Measurements from ENCODE around the gene FAS.

Gene FAS

GRCh38 chr10:88949051-88949450 lies 41.5 kb upstream of the FAS start:
- TF ChIP-seq, protein P1, sequence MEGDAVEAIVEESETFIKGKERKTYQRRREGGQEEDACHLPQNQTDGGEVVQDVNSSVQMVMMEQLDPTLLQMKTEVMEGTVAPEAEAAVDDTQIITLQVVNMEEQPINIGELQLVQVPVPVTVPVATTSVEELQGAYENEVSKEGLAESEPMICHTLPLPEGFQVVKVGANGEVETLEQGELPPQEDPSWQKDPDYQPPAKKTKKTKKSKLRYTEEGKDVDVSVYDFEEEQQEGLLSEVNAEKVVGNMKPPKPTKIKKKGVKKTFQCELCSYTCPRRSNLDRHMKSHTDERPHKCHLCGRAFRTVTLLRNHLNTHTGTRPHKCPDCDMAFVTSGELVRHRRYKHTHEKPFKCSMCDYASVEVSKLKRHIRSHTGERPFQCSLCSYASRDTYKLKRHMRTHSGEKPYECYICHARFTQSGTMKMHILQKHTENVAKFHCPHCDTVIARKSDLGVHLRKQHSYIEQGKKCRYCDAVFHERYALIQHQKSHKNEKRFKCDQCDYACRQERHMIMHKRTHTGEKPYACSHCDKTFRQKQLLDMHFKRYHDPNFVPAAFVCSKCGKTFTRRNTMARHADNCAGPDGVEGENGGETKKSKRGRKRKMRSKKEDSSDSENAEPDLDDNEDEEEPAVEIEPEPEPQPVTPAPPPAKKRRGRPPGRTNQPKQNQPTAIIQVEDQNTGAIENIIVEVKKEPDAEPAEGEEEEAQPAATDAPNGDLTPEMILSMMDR (conservative IDR thresholded peaks at IDR 0.05; ENCODE audit: low read depth, low read length), result no peak
- H3K4me3 ChIP-seq (ENCODE audit: low read depth, low read length), result no peak overlapping the region
- DNase-seq (ENCODE audit: low read depth), result no peak

DNA sequence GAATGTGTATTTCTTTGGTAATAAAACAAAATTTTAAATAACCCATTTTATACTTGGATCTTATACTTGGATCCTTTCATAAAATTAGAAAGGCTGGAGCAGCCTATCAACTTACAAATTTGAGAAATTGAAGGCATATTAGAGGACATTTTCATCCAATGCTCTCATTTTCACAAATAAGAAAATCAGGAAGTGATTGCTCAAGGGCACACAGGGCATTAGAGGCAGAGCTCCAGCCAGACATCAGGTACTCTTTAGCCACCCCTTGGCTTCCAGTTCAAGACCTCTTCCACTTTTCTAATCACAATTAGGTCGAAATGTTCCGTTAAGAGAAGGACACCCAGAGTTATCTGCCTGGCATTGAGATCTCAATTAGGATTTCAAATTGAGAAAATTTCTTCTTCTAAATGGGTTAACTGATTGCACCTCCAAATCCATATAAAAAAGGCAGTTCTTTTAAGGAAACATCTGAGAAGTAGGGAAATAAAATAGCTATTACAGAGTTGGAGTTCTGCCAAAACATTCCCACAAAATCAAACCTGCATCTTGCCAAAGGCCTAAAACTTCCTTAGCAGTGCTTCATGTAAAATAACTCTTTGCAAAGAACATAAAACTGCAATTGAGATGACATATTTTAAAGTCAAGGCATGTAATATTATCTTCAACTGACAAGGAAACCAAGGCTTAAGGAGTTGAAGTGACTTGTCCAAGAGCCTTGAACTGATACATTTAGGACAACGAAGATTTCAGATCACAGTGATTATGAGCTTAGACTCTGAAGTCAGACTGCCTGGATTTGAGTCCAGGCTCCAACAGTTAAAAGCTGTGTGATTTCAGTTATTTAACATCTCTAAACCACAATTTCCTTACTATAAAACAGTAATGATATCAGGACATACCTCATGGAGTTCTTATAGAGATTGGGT lies 40.4 kb upstream of the FAS start:
- TF ChIP-seq, protein P1 (conservative IDR thresholded peaks at IDR 0.05; ENCODE audit: low read depth, low read length), result no peak
- H3K4me3 ChIP-seq (ENCODE audit: low read depth, low read length), result no peak overlapping the region
- DNase-seq (ENCODE audit: low read depth), result no peak

DNA sequence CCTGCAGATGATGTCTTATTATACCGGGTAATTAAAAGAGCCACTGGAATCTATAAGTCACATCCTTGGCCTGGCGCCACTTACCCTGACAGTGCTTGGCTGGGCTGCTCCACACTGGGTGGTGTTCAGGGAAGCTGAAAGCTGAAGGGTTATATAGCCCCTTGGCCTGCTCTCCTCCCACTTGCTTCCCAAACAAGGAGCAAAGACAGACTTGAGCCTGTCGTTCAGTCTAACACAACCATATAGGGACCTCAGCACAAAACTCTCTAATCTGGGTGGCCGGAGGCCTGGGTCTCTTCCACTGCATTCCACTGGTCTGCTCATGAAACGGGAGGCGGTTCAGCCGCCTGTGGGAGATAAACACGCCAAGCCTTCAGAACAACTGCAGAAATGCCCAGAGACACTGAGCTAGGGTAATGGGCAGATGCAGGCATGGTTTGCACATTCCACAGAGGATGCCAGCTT lies 37.9 kb upstream of the FAS start, which contains the start of gene ACTA2:
Gene ACTA2, minus strand, starts transcription at position 127 of the 465 bp plus-strand sequence. CDS start 3,843 bp downstream, outside the sequence.
- H3K4me3 ChIP-seq (ENCODE audit: low read depth, low read length), result peak within 1 kb of the TSS; percentile 18
- DNase-seq (ENCODE audit: low read depth), result peak; percentile 36
- TF ChIP-seq, protein P1 (conservative IDR thresholded peaks at IDR 0.05; ENCODE audit: low read depth, low read length), result no peak

GRCh38 chr10:88953662-88954061 lies 36.9 kb upstream of the FAS start:
- TF ChIP-seq, protein P1 (conservative IDR thresholded peaks at IDR 0.05; ENCODE audit: low read depth, low read length), result no peak
- H3K4me3 ChIP-seq (ENCODE audit: low read depth, low read length), result no peak overlapping the region
- no peak for DNase-seq (ENCODE audit: low read depth)

DNA sequence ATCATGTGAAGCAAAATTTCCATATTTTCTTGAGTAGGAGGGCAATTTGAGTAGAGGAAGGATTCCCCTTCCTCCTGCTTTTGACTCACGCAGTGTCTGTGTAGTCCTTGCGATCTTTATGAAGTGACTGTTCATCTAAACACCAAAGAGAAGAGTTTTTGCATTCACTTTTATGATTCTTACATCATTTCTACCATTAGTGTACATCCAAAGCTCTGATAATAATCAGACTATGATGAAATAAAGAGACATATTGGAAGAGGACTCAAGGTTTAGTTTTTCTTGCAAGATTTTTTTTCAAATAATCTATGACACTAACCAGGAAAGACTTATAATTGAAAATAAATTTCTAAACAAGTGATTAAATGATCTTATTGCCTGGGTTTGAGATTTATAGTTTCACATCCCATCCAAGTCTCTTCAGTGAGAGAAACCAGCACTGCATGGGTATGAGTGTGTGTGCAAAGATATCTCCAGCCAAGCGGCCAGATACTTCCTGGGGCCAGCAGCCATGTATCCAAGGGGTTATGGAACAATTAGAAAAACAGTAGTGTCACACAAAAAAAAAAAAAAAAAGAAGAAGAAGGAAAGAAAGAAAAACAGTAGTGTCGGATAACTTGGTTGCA lies 36.0 kb upstream of the FAS start:
- TF ChIP-seq, protein P1 (conservative IDR thresholded peaks at IDR 0.05; ENCODE audit: low read depth, low read length), result no peak
- no peak overlapping the region for H3K4me3 ChIP-seq (ENCODE audit: low read depth, low read length)
- no peak for DNase-seq (ENCODE audit: low read depth)

GRCh38 chr10:88957381-88957780 lies 33.2 kb upstream of the FAS start:
- DNase-seq (ENCODE audit: low read depth), result no peak
- TF ChIP-seq, protein P1 (conservative IDR thresholded peaks at IDR 0.05; ENCODE audit: low read depth, low read length), result no peak
- H3K4me3 ChIP-seq (ENCODE audit: low read depth, low read length), result no peak overlapping the region
